HG03378 (cell line): ENCODE measurements around the gene GUCY1B1.
A peak's percentile ranks its signal among the peaks of the same experiment; 100 is the strongest.
"Not testable (repeated sequence)": the region's sequence is repeated elsewhere in the genome, so short reads cannot be mapped to it uniquely, and the experiment has no call there.

Source experiments
- ATAC-seq: cut with Tn5 transposase; IDR thresholded peaks from one replicate; pipeline ENCODE4 v1.9.1; 2021; ENCODE audit warnings: mild to moderate bottlenecking, moderate library complexity; ENCODE audit not compliant: unreplicated experiment

Gene GUCY1B1

DNA sequence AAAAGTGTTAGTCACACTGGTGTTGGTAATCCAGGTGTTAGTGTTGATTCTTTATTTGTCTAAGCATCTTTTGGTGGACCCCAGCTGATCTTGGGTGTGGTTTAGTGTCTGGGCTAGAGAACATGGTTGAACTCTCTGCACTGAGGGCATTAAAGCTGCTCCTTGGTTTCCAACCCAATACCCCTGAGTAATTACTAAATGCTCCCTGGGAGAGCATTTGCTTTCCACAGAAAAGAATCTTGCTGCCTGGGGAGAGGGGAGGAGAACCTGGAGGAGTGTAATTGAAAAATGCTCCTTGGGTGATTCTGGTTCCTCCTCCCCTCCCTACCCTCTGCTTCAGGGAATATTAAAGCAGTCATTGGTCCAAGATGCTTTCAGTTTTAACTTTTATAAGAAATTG lies 3.1 kb downstream of the GUCY1B1 start:
- ATAC-seq: no peak

DNA sequence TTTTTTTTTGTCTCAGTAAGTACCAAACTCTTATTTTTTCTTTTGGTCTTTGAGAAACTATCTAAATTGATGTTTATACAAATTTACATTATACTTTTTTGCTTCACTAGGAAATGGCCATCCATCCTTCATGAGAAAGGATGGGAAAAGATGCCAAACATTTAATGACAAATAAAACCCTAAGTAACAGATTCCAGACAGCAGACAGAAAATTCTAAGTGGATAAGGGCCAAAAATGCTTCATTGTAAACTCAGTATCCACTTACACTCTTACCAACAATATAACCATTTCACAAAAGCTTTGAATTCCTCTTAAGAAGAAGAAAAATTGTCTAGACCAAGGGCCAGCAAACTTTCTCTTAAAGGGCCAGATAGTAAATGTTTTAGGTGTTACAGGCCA lies 3.5 kb downstream of the GUCY1B1 start:
- no peak for ATAC-seq

DNA sequence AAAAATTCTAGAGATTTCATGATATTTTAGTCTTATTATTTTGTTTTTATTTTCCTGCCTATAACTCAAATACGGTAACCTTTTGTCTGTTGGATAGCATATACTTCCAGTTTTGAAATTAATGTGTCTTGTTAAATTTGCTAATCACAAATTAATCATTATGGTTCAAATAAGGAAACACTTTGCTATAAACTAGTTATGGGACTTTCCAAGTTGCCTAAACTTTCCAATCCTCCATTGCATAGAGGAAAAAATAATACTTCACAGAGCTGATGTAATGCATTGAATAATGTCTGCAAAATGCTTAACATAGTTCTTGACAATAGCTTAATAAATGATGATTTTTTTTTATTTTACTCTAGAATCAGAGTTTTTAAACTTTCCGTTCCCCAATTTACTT lies 4.7 kb downstream of the GUCY1B1 start:
- no peak for ATAC-seq

DNA sequence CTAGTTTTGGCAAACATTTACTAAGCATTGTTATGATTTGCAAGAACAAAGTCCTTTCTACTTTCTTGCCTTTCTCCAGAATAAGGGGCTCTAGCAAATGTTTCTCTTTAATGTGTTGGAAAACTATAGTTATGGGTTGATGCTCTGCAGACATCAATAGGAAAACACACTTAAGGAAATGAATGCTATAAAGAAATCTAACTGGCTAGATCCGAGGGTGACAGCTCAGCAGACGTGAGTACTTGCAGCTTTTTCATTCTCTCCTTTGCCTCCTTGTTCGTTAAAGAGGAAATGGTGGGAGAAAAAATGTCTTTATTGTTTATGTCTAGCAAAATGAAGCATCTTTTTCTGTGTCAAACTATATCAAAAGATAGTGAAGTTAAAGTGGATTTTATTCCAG lies 6.3 kb downstream of the GUCY1B1 start:
- no peak for ATAC-seq

DNA sequence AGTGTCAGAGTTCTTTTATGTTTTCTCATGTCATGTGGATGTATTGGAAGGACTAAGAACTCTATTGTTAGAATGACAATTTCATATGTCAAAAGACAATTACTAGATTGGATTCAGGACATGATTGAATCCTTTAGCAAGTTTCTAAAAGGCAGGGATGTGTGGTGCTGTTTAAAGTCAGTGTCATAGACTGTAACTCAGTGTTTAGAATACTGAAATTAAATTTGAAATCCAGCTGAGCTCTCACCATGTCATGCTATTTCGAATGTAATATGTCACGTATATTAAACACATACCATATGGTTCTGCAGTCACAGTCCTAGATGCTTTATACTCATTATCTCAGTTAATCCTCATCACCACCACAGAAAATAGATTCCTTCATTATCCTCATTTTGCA lies 7.8 kb downstream of the GUCY1B1 start:
- no peak for ATAC-seq

DNA sequence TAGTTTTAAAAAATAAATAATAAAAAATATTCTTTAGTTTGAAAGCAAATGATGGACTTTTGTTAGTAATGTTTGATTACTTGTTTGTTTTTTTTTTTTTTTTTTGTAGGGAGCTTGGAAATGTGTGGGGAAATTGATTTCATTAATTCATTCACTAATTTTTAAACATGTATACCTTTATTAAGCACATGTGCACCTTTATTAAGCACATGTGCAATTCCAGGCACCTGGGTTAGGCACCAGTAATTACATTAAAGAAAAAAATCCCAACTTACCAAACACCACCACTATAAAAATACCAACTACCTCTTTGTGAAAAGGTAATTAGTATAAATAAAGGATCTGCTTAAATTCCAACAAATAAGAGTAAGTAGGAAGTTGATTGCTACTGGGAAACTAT lies 9.5 kb downstream of the GUCY1B1 start:
- no peak for ATAC-seq

DNA sequence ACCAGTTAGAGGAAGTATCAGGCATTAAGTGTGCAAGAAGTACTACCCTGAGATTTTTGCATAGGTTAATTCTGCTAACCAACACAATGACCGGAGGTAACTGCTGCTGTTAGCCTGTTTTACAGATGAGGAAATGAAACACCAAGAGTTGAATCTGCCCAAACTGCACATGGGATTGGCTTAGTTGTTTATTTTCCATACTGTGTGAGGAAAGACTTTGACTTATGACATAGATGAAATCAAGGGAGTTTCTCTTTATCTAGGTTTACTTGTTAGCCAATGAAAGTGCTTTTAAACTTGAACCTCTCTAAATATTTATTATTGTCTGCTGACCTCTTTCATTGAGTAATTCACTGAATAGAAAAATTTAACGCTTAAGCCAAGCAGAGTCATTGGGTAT lies 10.3 kb downstream of the GUCY1B1 start:
- peak; percentile 61 for ATAC-seq

DNA sequence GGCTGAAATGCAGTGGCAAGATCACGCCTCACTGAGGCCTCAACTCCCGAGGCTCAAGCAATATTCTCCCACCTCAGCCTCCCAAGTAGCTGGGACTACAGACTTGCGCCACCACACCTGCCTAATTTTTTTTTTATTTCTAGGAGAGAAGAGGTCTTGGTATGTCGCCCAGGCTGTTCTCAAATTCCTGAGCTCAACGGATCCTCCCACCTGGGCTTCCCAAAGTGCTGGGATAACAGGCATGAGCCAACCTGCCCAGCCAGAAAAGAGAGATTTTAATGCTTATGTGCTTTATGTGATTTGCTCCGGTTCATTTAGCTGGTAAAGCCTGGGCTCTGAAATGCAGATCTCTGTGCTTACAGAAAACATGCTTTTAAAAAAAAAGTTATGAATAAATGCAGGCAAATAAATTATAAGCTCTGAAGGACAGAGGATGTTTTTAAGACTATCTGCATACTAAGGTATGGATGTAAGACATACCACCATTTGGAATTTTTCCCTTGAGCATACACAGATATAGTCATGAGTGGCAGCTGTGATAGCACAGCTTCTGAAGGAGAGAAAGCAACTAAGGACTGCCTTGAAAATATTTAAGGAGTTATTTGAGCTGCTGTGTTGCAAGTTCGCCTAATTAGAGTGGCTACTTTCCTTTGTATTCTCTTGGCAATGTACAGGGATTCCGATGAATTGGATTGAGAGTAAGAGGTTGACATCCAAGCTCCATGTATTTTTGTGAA lies 13.8 kb downstream of the GUCY1B1 start:
- no peak for ATAC-seq

DNA sequence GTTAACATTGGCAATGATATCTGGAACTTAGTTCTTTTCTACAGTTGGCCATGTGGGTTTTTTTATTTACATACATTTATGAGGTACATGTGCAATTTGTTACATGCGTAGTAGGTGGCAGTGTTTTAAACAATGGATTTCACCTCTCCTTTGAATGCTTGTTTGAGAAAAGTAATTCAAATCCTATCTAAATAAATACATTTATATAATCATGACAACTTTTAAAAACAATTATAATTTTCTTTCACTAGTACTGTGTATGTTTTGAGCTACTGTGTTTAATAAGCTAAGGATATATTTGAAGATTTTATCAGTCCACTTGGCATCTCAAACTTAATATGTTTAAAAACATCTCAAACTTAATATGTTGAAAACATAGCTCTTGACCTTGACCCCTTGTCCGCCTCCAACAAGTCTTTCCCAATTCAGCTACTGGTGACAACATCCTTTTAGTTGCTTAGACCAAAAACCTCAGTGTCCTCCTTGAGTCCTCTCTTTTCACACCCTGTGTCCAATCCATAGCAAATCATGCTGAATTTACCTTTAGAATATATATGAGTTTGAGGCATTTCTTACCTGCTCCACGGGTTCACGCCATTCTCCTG lies 14.5 kb downstream of the GUCY1B1 start:
- no peak for ATAC-seq

DNA sequence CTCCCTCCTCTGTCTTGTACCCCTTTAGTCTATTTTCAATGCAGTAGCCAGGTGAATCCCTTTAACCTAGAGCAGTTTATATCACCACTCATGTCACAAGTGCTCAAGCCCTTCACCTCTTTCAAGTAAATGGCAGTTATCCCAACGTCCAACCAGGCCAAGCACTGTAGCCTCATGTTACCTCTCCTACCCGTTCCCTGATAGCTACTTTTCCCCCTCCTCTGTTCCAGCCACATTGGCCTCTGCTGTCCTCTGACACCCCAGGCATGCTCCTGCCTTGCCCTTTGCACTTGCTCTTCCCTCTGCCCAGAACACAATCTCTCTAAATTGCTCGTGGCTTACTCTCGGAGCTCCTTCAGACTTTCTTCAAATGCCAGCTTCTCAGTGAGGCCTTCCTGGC lies 15.2 kb downstream of the GUCY1B1 start:
- no peak for ATAC-seq

DNA sequence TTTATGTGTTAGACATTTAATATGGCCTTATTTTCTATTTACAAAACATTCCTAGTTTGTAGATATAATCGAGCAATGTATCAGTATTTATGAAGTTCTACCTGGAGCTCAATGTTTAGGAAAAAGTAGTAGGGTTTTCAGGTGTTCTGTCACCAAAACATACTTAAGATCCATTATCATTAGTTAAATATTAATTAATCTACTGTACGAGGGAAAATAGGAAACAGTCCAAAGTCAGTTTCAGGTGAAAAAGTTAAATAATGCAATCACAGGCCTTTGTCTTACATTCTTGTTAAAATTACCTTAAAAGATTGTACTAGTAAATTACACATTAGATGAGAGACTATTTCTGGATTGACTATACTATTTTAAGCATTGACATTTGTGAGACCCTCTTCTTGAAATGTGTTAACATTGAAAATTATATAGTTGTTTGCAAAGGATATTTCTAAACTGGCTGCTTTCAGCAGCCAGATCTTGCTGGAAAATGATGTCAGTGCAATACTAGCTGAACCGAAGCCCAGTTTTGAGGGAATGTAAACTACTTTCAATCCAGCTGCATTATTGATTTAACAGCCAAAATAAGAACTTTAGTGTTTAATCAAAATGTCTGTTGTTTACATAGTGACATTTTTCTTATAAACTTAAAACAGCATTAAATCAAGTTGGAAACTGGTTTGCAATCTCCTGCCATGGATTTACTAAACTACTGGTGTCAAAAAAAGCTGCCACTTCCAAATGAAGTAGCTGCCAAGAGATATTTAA lies 19.3 kb downstream of the GUCY1B1 start:
- ATAC-seq: no peak

DNA sequence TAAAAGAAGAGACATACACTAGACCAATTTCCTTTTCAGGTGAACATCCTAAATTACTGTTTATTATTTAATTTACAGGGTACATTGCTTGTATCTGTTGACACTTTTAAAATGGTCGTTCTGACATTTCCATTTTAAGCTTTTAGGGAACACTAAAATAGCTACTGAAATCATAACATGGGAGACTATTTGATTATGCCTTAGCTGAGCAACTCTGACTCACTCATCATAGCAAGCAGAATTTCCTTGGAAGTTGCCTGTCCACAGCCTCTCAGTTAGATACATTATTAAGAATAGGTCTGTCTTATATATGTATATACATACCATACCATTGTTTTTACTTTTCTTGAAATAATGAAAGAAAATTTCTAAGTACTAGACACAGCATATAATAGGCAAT lies 22.0 kb downstream of the GUCY1B1 start:
- ATAC-seq: no peak

DNA sequence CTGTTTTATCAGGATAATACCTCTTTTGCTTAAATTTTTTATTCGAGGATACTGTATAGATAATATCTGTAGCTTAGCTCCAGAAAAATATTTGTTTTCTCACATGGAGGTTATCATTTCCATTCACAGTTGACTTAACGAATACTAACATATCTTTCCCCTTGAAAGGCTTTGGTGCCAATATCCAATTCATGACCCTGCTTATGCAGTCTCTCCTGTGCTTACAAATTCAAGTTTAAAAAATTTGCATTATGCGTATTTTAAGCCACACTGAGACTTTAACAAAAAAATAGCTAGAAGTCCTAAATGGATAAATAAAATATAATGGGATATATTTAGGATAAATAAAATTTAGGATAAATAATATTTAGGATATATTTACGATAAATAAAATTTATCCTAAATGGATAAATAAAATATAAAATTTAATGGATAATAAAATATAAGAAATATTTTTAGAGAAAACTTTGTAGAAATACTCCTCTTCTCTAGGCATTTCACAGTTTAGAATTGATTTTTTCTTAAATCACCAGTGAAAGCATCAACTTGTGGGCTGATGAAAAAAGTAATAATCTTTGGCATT lies 22.5 kb downstream of the GUCY1B1 start:
- ATAC-seq: no peak

DNA sequence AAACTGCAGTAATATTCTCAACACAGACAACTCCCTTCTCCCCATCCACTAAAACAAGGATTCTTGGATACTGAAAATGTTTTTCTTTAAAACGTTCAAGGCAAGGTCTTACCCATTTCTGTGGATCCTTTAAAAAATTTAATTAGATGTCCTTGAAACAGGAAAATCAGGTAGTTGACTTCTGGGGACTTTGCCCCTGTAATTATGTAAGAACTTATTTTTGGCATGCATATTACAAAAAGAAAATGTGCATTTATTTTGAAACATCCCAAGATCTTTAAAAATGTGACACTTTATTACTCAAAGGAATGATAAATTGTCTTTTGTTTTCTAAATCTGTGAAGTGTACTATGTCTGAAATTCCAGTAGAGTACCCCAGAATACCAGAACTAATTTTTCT lies 25.8 kb downstream of the GUCY1B1 start:
- no peak for ATAC-seq

DNA sequence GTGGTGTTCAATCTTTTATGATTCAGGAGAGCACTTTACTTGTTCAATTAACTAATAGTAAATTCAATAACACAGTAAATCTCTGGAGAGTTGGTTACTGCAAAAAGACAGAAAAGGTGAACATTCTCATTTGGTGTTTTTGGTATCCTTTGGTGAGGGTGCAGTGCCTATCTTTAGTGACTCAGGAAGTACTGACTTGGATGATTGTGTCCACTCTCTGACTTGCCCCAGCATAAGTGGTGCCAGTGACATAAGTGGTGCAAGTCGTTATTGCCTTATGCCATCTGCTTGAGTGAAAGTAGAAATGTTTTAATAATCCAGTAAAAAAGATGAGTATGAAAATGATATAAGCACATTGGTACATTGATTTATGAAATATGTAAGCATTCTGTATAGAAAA lies 27.0 kb downstream of the GUCY1B1 start:
- ATAC-seq: no peak

DNA sequence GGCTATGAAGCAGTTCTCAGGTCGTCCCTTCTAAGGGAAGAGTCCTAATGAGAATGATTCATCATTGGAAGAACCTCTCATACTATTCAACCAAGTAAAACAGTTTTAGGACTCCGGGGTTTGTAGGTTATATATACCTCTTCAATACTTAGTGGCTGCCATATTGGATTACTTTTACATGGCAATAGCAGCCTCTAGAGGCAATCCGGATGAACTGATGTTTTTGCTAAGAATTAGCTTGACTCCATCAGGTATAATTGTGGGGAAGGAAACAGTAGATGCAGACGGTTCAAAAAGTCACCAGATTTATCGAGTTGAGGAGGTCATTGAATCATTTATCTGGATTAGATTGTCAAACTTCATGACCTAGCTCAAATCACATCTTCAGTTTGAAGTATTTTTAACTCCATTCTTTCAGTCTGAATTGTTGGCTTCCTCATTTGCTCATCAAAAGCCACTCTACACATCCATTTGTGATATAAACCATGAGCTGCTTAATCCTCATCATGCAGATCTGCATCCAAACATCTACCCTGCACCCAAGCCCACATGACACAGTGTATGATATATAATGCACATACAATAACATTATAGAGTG lies 28.4 kb downstream of the GUCY1B1 start:
- peak; percentile 100 for ATAC-seq

DNA sequence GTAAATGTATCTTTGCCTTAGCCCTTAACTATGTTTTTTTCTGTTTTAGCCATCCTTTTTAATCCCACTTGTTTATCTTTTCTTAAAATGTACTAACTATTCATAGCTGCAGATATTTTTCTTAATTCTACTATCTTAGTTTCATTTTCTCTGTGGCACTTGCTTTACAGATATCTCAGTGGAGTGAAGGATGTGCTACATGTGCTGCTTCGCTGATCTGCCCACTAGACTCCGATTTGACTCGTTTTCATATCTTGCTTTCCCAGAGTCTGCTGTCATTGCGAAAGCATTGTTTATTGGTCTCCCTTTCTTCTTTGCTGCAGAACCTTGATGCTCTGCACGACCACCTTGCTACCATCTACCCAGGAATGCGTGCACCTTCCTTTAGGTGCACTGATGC lies 30.6 kb downstream of the GUCY1B1 start:
- no peak for ATAC-seq

DNA sequence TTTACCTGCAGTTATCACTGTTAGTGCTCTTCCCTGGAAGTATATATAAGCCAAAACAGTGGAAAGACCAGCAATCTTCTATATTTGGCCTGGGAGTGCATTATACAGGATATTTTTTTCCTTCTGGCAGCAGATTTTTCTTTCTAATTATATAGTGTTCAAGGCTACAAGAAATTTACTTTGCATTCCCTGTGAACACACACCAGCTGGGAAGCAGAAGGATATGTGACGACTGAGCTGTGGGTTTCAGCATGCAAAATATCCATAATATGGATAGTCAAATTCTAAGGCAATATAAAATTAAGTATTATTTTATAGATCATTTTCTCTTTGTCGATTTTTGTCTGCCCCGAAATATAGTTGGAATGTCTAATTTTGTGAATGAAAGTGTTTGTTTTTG lies 31.2 kb downstream of the GUCY1B1 start:
- no peak for ATAC-seq

DNA sequence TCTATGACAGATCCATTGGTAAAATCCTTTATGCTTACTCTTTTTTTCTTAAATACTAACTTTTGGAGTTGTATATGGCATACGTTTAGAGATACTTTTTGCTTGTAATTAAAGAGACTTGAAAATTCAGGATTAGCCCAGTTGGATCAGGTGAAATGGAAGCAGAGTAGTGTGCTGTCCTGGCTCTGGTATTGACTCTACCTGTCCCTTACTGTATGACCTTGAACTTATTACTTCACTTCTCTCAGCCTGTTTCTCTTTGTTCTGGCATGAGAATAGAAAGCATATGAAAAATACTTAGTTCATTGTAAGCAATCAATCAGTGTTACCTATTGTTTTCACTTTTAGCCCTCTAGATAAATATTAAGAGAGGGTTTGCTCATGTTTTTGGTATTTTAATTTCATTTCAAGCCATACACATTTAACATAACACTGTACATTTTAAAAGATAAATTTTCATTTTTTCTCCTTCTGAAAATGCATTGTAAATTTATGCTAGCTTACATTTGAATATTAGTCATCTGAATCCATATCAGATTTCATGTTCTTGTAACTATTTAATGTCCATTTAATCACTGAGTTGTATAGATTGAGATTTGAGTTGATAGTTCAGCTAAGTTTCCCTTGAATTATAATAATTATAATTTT lies 35.9 kb downstream of the GUCY1B1 start:
- no peak for ATAC-seq

DNA sequence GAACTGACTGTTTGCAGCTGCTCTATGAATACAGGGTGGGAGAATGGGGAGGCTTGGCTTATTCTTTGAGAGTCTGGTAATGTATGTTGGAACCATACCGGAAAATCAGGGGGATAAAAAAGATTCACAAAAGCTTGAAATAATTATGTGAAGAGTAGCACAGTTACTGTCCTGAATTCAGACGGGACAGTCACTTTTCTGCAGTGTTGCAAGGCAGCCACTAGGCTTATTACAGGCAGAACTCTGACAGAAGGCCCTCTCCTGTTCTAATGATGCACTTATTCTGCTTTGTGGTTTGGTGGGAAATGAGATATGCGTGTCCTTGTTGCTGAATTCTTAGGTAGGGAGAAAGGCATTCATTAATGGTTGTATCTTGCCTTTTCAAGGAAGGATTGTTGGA lies 37.2 kb downstream of the GUCY1B1 start:
- peak; percentile 73 for ATAC-seq

DNA sequence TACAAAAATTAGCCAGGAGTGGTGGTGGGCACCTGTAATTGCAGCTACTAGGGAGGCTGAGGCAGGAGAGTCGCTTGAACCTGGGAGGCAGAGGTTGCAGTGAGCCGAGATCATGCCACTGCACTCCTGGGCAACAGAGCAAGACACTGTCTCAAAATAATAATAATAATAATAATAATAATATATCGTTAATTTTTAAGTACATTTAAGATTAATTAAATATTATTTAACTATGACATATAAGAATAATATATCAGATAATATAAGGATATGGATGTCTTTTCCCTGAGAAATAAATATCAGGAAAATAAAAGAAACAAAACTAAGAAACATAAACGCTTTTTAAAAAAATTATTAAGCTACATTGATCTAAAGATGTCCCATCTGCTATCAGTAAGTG lies 38.8 kb downstream of the GUCY1B1 start:
- not testable (repeated sequence) for ATAC-seq
